Measurements from ENCODE around the gene PATE4.

The PATE4 gene

DNA sequence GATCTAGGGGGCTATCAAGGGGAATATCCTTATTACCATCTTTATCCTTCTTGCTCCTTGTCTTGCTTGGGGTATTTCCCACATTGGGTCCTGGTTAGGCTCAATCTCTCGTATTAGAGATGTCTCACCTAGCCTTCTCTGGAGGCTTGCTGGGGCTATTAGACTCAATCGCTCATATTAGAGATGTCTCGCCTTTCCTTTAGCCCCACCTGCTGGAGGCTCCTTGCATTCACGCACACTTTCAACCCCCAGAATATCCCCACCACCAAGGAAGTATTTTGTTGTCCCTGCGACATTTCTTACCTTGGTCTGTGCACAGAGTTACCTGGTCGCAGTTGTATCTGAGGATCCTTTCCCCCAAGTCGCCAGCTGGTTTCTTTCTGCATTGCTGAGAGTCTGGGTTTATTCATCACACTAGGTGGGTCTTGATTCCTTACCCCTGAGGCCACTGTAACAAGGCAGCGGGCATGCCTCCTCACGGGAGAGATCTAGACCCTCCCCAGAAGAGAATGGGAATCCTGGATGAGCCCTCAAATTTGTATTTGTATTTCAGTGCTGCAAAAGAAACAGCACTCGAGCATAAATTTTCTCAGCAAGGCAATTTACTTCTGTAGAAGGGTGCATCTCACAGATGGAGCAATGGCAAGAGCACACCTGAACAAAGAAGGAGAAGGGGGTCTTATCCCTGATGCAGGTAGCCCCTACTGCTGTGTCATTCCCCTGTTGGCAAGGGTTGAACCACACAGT, 38.4 kb downstream of the PATE4 start:
- peaks cover 4% of the 10 kb centered on the region for H3K27me3 Mint-ChIP-seq
- H3K27ac Mint-ChIP-seq, result no peak overlapping the region
- DNase-seq, result no peak
- H3K36me3 Mint-ChIP-seq (ENCODE audit: low read depth), result no peaks in the 10 kb centered on the region
- H3K9me3 Mint-ChIP-seq, result no peaks in the 10 kb centered on the region
- no peaks in the 10 kb centered on the region for H3K4me1 Mint-ChIP-seq (ENCODE audit: low read depth)
- H3K4me3 Mint-ChIP-seq, result no peak overlapping the region

DNA sequence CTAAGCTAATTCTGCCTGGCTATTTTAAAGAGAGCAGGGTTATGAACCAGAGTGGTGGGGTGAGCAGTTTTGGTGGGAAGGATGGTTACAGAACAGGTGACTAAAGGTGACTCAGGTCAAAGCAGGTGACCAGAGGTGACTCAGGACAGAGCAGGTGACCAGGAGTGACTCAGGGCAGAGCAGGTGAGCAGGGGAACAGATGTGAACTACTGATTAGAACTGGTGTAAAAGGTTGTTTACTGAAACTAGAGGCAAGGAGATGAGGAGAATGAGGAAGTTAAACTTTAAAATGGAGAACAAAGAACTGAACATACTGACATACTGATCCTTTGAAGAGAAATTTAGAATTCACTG, 39.0 kb downstream of the PATE4 start:
- Mint-ChIP-seq H3K4me1 (ENCODE audit: low read depth) (no peaks in the 10 kb centered on the region), H3K27me3 (peaks cover 4% of the 10 kb centered on the region), H3K27ac (no peak overlapping the region), H3K9me3 (no peaks in the 10 kb centered on the region), H3K4me3 (no peak overlapping the region), H3K36me3 (ENCODE audit: low read depth) (no peaks in the 10 kb centered on the region)
- no peak for DNase-seq

DNA sequence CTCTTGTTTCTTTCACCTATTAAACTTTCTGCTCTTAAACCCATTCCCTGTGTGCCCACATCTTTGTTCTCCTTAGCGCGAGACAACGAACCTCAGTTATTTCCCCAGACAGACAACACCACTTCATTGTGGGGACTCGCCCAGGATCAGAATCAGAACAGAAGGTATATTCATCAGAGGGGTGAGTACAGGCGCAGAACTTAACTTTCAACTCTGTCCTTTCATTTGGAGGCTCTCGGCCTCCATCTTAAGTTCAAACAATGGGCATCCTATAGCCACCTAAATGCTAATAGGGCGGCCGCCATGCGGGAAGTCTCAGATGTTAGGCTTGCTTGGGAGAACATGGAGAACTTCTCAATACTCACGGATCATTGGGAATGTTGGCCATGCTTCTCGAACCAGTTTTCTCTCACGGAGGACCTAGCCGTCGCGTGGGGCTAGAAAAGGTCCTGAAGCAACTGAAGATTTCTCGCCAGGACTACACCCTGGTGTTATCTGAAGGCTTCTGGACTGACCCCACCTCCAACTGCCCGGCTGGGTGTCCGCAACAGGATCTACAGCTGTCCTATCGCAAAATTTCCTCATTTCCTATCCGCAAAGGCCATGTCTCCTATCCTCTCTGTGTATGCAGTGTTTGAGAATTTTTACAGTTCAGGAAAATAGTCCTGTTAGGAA, 40.9 kb downstream of the PATE4 start:
- peaks cover 4% of the 10 kb centered on the region for H3K27me3 Mint-ChIP-seq
- H3K4me3 Mint-ChIP-seq, result no peak overlapping the region
- no peak for DNase-seq
- no peaks in the 10 kb centered on the region for H3K36me3 Mint-ChIP-seq (ENCODE audit: low read depth)
- H3K4me1 Mint-ChIP-seq (ENCODE audit: low read depth), result no peaks in the 10 kb centered on the region
- no peaks in the 10 kb centered on the region for H3K9me3 Mint-ChIP-seq
- H3K27ac Mint-ChIP-seq, result no peak overlapping the region

DNA sequence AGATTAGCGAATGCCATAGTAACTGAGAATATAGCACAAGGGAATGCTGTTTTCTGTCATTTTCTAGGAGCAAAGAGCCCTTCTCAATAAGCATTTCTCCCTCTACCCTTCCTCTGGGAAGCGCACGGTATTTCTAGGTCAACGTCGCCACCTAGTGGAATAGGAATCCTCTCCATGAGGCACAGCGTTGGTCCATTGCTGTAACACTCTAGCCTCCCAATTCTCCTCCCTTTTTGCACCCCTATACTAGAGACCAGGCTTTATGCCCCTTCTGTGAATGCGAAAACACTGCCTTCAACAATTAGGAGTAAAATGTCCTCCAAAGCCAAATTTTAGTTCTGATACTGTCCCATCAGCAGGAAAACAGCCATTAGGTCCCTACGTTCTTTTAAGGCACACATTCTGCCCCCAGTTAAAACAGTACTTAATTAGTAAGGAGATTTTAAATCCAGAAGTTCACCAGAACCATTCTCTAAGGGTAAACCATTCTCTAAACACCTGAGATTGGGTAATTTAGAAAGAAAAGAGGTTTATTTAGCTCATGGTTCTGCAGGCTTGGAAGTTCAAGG, 41.5 kb downstream of the PATE4 start:
- DNase-seq, result no peak
- Mint-ChIP-seq H3K4me3 (no peak overlapping the region), H3K27ac (no peak overlapping the region), H3K36me3 (ENCODE audit: low read depth) (no peaks in the 10 kb centered on the region), H3K27me3 (peaks cover 4% of the 10 kb centered on the region), H3K4me1 (ENCODE audit: low read depth) (no peaks in the 10 kb centered on the region), H3K9me3 (no peaks in the 10 kb centered on the region)

DNA sequence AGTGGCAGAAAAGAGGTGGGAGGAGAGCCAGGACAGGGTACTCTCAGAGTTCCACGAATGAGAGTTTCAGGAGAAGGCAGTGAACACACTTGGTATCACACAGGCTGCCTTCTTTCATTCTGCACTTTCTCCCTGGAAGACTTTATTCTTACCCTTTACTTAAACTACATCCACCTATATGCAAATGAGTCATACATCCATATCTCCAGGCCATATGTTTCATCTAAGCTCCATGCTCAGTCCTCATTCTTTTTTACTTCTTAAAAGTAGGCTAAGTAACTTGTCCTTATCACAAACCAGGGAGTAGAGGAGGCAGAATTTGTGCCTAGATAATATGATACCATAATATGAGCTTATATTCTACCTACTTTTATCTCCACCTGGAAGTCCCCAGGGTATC, 48.2 kb downstream of the PATE4 start:
- Mint-ChIP-seq H3K9me3 (no peaks in the 10 kb centered on the region), H3K4me1 (ENCODE audit: low read depth) (no peaks in the 10 kb centered on the region), H3K27ac (no peak overlapping the region), H3K27me3 (peaks cover 3% of the 10 kb centered on the region), H3K4me3 (no peak overlapping the region), H3K36me3 (ENCODE audit: low read depth) (no peaks in the 10 kb centered on the region)
- DNase-seq, result no peak

DNA sequence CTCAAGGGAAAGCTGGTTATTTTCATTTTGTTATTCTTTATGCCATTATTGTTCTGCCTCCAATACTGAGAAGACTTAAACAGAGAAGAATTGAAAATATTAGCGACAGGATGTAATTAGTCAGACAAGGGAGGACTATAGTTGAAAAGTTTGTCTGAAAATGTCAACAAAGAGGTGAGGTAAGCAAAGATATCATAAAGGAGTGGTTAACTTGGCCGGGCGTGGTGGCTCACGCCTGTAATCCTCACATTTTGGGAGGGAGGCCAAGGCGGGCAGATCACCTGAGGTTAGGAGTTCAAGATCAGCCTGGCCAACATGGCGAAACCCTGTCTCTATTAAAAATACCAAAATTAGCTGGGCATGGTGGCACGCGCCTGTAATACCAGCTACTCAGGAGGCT, 50.3 kb downstream of the PATE4 start:
- no peak for DNase-seq
- Mint-ChIP-seq H3K4me1 (ENCODE audit: low read depth) (peaks cover 13% of the 10 kb centered on the region), H3K4me3 (no peak overlapping the region)

DNA sequence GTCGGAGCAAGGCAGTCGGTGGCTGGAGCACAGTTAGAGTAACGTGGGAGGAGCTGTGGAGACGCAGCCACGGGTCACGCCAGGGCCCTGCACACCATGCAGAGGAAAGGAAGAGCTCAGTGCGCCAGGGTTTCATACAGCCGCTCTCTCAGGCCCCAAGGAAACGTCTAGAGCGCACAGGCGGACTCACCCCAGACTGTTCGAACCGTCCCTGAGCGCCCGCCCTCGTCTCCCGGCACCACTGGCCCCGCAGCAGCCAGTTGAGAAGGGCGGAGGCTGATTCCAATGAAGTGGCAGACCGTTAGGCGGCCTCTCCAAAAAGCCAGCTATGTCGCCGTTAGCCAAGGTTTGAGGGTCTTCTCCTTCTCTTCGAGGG, 53.9 kb downstream of the PATE4 start:
- Mint-ChIP-seq H3K4me1 (ENCODE audit: low read depth) (peaks cover 32% of the 10 kb centered on the region), H3K4me3 (peak overlapping the region; percentile 79)

More for the DNA sequence above, 50.3 kb downstream of the PATE4 start:
- H3K27ac Mint-ChIP-seq, result no peak overlapping the region
- peaks cover 10% of the 10 kb centered on the region for H3K27me3 Mint-ChIP-seq
- H3K9me3 Mint-ChIP-seq, result no peaks in the 10 kb centered on the region
- H3K36me3 Mint-ChIP-seq (ENCODE audit: low read depth), result peaks cover 2% of the 10 kb centered on the region

DNA sequence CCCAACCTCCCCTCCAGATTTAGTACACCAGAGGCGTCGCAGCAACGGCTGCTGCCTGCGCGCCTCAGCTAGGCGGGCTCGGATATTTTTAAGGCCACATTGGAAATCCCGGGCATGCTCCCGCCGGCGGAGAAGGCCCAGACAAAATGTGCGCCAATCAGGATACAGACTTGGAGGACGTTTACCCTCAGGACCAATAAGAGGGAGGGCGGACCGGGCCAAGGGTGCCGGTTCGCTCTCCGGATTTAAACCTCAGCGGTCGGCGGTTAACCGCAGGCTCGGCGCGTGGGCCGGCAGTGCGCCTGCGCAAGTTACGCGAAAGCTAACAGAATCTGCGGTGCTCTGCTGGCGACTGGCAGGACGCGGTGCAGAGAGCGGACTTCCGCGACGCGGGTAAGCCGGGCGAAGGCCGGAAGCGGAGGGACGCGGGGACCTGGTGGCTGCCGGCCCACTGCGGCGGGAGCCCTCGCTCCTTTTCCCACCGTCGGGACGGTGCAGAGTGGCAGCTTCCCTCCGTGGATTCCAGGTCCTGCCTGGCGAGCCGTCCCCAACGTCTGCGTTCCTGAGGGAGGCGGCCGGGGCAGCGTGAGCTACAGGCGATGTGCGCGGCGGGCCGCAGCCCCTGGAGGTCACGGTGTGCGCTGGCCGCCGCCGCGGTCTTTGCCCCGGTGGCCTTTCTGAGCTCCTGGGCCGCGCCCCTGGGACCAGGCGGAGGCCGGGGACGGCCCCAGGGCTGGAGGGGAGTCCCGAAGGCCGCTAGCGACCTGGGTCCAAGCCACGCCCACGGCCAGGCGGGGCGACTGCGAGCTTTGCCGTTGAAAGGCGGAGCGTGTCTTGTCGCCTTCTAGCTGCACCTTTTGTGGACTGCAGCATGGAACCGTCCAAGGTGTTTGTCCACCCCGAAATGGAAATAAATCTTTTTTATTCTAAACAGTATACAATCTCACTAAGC, 54.5 kb downstream of the PATE4 start, which contains the start of gene HYLS1:
Gene HYLS1 (plus strand): TSS at position 296 of the 952 bp plus-strand sequence. CDS start 11,701 bp downstream, outside the sequence.
- peak within 1 kb of the TSS; percentile 98 for H3K27ac Mint-ChIP-seq
- H3K4me1 Mint-ChIP-seq (ENCODE audit: low read depth), result peaks cover 39% of the 10 kb centered on the region
- H3K27me3 Mint-ChIP-seq, result peaks cover 10% of the 10 kb centered on the region
- H3K36me3 Mint-ChIP-seq (ENCODE audit: low read depth), result peaks cover 22% of the 10 kb centered on the region
- DNase-seq, result peak; percentile 99
- H3K9me3 Mint-ChIP-seq, result no peaks in the 10 kb centered on the region
- H3K4me3 Mint-ChIP-seq, result peak within 1 kb of the TSS; percentile 79

More for the DNA sequence above, 53.9 kb downstream of the PATE4 start:
- Mint-ChIP-seq H3K9me3 (no peaks in the 10 kb centered on the region), H3K27ac (peak overlapping the region; percentile 98), H3K36me3 (ENCODE audit: low read depth) (peaks cover 15% of the 10 kb centered on the region), H3K27me3 (peaks cover 10% of the 10 kb centered on the region)
- DNase-seq, result no peak
